GM12864 (cell line): ENCODE data around the gene TRPM1.

Experiments used
- DNase-seq: peaks from one replicate; pipeline ENCODE4 v3.0.0-alpha.2; 2011; ENCODE audit warnings: low read depth
- H3K4me3 ChIP-seq: 2 replicates; pipeline ENCODE4 v1.5.1; 2011; ENCODE audit warnings: mild to moderate bottlenecking, low read depth, low read length, control low read depth
- TF ChIP-seq, protein P1 (sequence below): IDR thresholded peaks from 2 replicates; pipeline ENCODE4 v1.5.1; 2011; ENCODE audit warnings: low read depth, mild to moderate bottlenecking, moderate library complexity, low read length, control low read depth, inconsistent platforms; ENCODE audit errors: missing control alignments

The TRPM1 gene

DNA sequence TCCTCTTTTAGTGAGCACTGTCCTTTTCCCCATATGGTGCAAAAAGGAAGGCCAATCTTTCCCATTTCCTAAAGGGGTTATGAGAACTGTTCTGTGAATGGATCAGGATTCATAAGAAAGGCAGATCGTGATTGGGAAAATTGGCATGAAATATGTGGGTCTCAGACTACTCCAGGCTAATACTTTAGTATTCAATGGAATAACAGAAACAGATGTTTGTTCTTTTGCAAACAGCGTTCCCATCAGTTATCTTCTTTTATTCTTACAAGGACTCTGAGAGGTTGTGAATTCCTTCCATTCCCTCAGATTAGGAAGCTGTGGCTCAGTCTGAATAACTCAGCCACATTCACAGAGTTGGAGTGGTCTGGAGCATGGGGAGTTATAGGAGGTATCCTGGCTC lies 58.8 kb downstream of the TRPM1 start:
- no peak for DNase-seq
- TF ChIP-seq, protein P1, sequence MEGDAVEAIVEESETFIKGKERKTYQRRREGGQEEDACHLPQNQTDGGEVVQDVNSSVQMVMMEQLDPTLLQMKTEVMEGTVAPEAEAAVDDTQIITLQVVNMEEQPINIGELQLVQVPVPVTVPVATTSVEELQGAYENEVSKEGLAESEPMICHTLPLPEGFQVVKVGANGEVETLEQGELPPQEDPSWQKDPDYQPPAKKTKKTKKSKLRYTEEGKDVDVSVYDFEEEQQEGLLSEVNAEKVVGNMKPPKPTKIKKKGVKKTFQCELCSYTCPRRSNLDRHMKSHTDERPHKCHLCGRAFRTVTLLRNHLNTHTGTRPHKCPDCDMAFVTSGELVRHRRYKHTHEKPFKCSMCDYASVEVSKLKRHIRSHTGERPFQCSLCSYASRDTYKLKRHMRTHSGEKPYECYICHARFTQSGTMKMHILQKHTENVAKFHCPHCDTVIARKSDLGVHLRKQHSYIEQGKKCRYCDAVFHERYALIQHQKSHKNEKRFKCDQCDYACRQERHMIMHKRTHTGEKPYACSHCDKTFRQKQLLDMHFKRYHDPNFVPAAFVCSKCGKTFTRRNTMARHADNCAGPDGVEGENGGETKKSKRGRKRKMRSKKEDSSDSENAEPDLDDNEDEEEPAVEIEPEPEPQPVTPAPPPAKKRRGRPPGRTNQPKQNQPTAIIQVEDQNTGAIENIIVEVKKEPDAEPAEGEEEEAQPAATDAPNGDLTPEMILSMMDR: no peak
- no peak overlapping the region for H3K4me3 ChIP-seq

GRCh38 chr15:31041610-31042009 lies 59.9 kb downstream of the TRPM1 start:
- TF ChIP-seq, protein P1: no peak
- DNase-seq: no peak
- no peak overlapping the region for H3K4me3 ChIP-seq

GRCh38 chr15:31040611-31041010 lies 60.9 kb downstream of the TRPM1 start:
- TF ChIP-seq, protein P1: no peak
- no peak overlapping the region for H3K4me3 ChIP-seq
- DNase-seq: no peak

DNA sequence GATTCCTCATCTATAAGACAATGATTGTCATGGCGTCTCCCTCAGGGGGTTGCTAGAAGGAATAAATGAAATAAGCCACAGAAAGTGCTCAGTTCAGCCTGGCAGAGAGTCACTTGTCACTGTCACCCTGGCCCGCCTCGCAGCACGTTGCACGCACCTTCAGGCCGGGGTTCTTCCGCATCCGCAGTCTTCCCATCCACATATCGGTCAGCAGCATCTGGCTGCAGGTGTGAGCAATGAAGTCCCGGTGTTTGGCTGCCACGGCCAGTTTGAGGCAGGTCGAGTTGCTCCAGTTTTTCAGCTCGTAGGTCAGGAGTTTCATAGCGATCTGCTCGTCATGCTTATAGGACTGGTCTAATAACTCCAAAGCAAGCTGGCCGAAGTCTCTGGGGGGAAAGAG lies 61.6 kb downstream of the TRPM1 start:
- DNase-seq: no peak
- H3K4me3 ChIP-seq: no peak overlapping the region
- TF ChIP-seq, protein P1: no peak

- no peak overlapping the region for H3K4me3 ChIP-seq
- no peak for DNase-seq
- TF ChIP-seq, protein P1: no peak
These were observed 63.6 kb downstream of the TRPM1 start for GRCh38 chr15:31037731-31038477.

DNA sequence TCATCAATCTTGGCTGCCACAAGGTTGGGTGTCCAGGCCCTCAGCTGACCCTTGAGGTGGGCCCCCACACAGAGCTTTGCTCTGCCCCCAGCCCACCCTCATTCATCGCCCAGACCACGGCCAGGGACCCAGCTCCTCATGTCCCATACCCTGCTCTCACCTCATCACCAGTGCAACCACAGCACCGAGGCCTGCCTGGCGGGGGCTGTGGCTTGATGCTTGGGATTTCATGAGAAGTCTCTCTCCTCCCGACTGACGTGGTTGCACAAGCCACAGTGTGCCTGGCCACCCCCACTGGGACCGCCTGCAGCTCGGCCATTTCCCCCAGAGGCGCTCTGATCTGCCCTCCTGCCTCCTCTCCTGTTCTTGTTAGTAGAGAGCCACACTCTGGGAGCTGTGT lies 64.7 kb downstream of the TRPM1 start:
- DNase-seq: no peak
- TF ChIP-seq, protein P1: no peak

GRCh38 chr15:31035610-31036009 lies 65.9 kb downstream of the TRPM1 start:
- DNase-seq: no peak
- H3K4me3 ChIP-seq: no peak overlapping the region
- TF ChIP-seq, protein P1: no peak

More for the DNA sequence above, 64.7 kb downstream of the TRPM1 start:
- no peak overlapping the region for H3K4me3 ChIP-seq
